CD4-positive, alpha-beta memory T cell (primary cell): ENCODE data around the gene RBM17. TPM values are rescaled to one million over a fixed set of nuclear protein-coding genes. Genes with fewer than 3 reads are reported as not detected.

ENCODE experiments used
- CTCF ChIA-PET: fragments of 350-600 bp; sonication (Branson Sonifier 250); formaldehyde crosslinking; loops from one replicate; lab custom pipeline; 2021; ENCODE audit warnings: inconsistent platforms; ENCODE audit not compliant: partially characterized antibody; lab: Charles Lee
- POLR2A ChIA-PET: fragments of 350-600 bp; sonication (Branson Sonifier 250); formaldehyde crosslinking; loops from one replicate; lab custom pipeline; 2021; ENCODE audit not compliant: partially characterized antibody; lab: Charles Lee
- DNase-seq, 5 donors: peaks; one replicate each; pipeline versions ENCODE4 v3.0.0 to v3.0.0-alpha.2; 2020 to 2022; ENCODE audit warnings: mixed read lengths in 1 of 5
- H3K27ac ChIP-seq: one replicate; pipeline ENCODE4 v1.7.0; 2013; ENCODE audit warnings: low read depth, low read length
- H3K27me3 ChIP-seq: 2 replicates; pipeline ENCODE4 v1.7.0; 2013; ENCODE audit warnings: mild to moderate bottlenecking, low read length, moderate library complexity; ENCODE audit not compliant: insufficient read depth
- H3K36me3 ChIP-seq: 2 replicates; pipeline ENCODE4 v1.7.0; 2013; ENCODE audit warnings: mild to moderate bottlenecking, low read length, moderate library complexity; ENCODE audit not compliant: insufficient read depth
- H3K4me1 ChIP-seq: 2 replicates; pipeline ENCODE4 v1.7.0; 2013; ENCODE audit warnings: mild to moderate bottlenecking, low read length, moderate library complexity; ENCODE audit not compliant: insufficient read depth
- H3K4me3 ChIP-seq, 2 donors: one replicate each; pipeline ENCODE4 v1.7.0; 2013; ENCODE audit warnings: low read length in 2 of 2, mild to moderate bottlenecking in 1 of 2
- H3K9me3 ChIP-seq, 2 donors: one replicate each; pipeline ENCODE4 v1.7.0; 2013; ENCODE audit warnings: low read length in 2 of 2, control low read depth in 1 of 2; ENCODE audit not compliant: control insufficient read depth in 1 of 2
- H3K27ac Mint-ChIP-seq, 7 donors: one replicate each; pipeline ENCODE4 v1.8.0; 2020 to 2021; ENCODE audit warnings: mixed read lengths in 7 of 7, mild to moderate bottlenecking in 6 of 7, inconsistent platforms in 3 of 7, moderate library complexity in 3 of 7
- H3K27me3 Mint-ChIP-seq, 2 donors: one replicate each; pipeline ENCODE4 v1.8.0; 2020 to 2021; ENCODE audit warnings: mixed read lengths in 2 of 2
- H3K36me3 Mint-ChIP-seq, 2 donors: one replicate each; pipeline ENCODE4 v1.8.0; 2020 to 2021; ENCODE audit warnings: mixed read lengths in 2 of 2, inconsistent platforms in 1 of 2, mild to moderate bottlenecking in 1 of 2
- H3K4me1 Mint-ChIP-seq, 4 donors: one replicate each; pipeline ENCODE4 v1.8.0; 2020 to 2021; ENCODE audit warnings: mixed read lengths in 4 of 4, mild to moderate bottlenecking in 1 of 4
- H3K4me3 Mint-ChIP-seq, 8 donors: one replicate each; pipeline ENCODE4 v1.8.0; 2020 to 2021; ENCODE audit warnings: mixed read lengths in 8 of 8, mild to moderate bottlenecking in 7 of 8, moderate library complexity in 6 of 8, inconsistent platforms in 3 of 8
- H3K9me3 Mint-ChIP-seq, 8 donors: one replicate each; pipeline ENCODE4 v1.8.0; 2020 to 2021; ENCODE audit warnings: mixed read lengths in 8 of 8, mild to moderate bottlenecking in 5 of 8, inconsistent platforms in 3 of 8, moderate library complexity in 1 of 8
- intact Hi-C: fragments of 100-400 bp; cut with micrococcal nuclease; formaldehyde crosslinking; loops from one replicate; pipeline ENCODE4 v1.15.1; 2023
- polyA plus RNA-seq, 2 donors: library from polyadenylated mRNA; unstranded; fragments of 300-500 nt; fragmentation: Illumina TruSeq; gene quantifications; one replicate each; pipeline ENCODE4 v1.2.3, GENCODE V29; 2021
- total RNA-seq, 2 experiments: library from RNA; stranded (reverse); gene quantifications; one replicate each; pipeline ENCODE4 v1.2.3, GENCODE V29; 2021

RBM17 gene
- total and polyA plus RNA-seq, 4 experiments from 2014 or later, result 46.3 to 125 (median 110) TPM

DNA sequence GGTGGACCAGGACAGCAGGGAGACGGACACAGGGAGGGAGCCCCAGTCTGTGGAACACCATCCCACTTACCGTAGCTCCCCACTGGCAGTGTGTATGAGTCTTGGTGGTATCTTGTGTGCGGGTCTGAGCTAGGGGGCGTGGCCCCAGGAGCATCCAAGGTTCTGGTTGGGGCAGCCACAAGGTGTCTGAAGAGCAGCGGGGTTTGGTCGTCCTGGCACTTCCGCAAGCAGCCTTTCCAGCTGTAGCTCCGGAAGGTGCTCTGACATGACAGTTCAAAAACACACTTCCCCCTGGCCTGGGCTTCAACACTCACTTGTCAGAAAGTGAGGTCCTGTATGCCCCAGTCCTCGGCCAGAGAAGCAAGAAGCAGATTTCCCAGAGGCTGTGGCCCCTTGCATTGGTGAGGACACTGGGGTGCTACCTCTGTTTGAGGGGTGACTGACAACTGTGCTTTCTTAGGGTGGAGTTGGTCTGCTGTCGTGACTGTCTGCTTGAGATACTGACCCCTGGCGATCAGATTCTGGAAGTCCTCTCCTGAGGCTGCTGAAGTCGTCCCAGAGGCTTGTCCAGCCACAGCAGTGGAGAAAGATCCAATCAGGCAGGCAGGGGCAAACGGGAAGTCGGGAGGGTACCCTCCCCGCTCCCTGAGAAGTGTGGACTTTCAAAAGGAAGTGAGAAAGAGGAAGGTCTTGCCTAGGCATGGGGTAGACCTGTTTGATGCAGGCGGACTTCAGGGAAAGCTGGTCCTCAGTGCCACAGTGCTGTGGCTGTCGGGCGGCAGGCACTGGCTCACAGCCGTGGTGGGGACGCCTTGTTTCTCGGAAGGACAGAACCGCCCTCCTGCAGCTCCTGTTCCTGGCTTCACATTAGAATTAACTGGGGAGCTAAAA lies 62.5 kb downstream of the RBM17 start:
- Histone ChIP-seq H3K4me3 (no peak overlapping the region), H3K9me3 (no peaks in the 10 kb centered on the region), H3K27ac (peak overlapping the region; percentile 1), H3K4me1 (peaks cover 47% of the 10 kb centered on the region), H3K36me3 (no peaks in the 10 kb centered on the region), H3K27me3 (no peaks in the 10 kb centered on the region)
- Mint-ChIP-seq H3K27ac (peak overlapping the region; percentile 86 to 93 (median 91)), H3K4me1 (peaks cover 36 to 81% (median 49%) of the 10 kb centered on the region in 4 donors), H3K36me3 (peaks cover 8 to 11% of the 10 kb centered on the region in 2 donors), H3K27me3 (no peaks in the 10 kb centered on the region), H3K4me3 (peak overlapping the region in 7 of 8 donors; percentile 36 to 75 (median 58)), H3K9me3 (no peaks in the 10 kb centered on the region)
- peak in 4 of 5 donors; percentile 46 to 64 (median 56) for DNase-seq
- ChIA-PET POLR2A (interaction anchor here (0.8 to 2.6 kb wide), 7 partner anchors 12 to 48 kb away, joined by 3 to 7 read pairs (median 4); no protein-coding TSS in a partner anchor), CTCF (interaction anchor here (0.7 to 11.8 kb wide), 27 partner anchors 9 to 258 kb away, joined by 3 to 106 read pairs (median 5); partner anchors contain the start of gene PFKFB3)
- intact Hi-C loops, result loop anchor here (1.0 to 2.0 kb wide), 2 partner anchors 42 to 249 kb away; no protein-coding TSS in a partner anchor

GRCh38 chr10:6153845-6154244 lies 65.0 kb downstream of the RBM17 start:
- peak overlapping the region in 4 of 7 donors; percentile 66 to 72 (median 68) for H3K27ac Mint-ChIP-seq
- CTCF ChIA-PET, result interaction anchor here (1.0 to 11.8 kb wide), 8 partner anchors 10 to 252 kb away, joined by 3 to 106 read pairs (median 14); no protein-coding TSS in a partner anchor
- no peak for DNase-seq
- no peak overlapping the region for H3K4me3 ChIP-seq
- no peaks in the 10 kb centered on the region for H3K27me3 Mint-ChIP-seq
- no peaks in the 10 kb centered on the region for H3K36me3 ChIP-seq
- peak overlapping the region in 1 of 8 donors; percentile 33 for H3K4me3 Mint-ChIP-seq
- no peaks in the 10 kb centered on the region for H3K9me3 Mint-ChIP-seq
- H3K4me1 ChIP-seq, result peaks cover 21% of the 10 kb centered on the region
- no peaks in the 10 kb centered on the region for H3K9me3 ChIP-seq
- intact Hi-C loops, result no loop called here
- peaks cover 7 to 8% of the 10 kb centered on the region in 2 donors for H3K36me3 Mint-ChIP-seq
- H3K27me3 ChIP-seq, result no peaks in the 10 kb centered on the region
- H3K27ac ChIP-seq, result no peak overlapping the region
- POLR2A ChIA-PET, result interaction anchor here (2.2 kb wide), 1 partner anchor 10 kb away, joined by 7 read pairs; no protein-coding TSS in a partner anchor
- H3K4me1 Mint-ChIP-seq, result peaks cover 20 to 56% (median 29%) of the 10 kb centered on the region in 4 donors

DNA sequence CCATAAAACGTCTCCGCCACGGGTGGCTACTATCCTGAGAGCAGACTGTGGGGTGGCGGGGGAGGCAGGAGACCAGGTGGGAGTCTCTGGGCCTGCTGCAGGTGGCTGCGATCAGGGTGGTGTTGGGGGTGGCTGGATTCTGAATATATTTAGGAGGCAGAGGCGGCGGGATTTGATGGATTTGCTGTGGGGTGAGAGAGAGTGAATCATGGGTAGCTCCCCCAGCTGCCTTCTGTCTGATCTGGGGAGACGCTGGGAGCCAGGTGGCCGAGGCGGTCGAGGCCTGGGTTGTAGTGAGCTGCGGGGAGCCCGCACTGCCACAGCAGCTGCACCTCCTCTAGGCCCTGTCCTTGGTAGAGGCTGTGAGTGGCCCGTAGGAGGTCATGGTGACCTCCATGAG lies 65.7 kb downstream of the RBM17 start:
- intact Hi-C loops, result no loop called here
- Histone ChIP-seq H3K36me3 (no peaks in the 10 kb centered on the region), H3K9me3 (no peaks in the 10 kb centered on the region), H3K4me1 (peaks cover 19% of the 10 kb centered on the region), H3K27me3 (no peaks in the 10 kb centered on the region), H3K27ac (no peak overlapping the region), H3K4me3 (no peak overlapping the region)
- Mint-ChIP-seq H3K36me3 (peaks cover 7 to 8% of the 10 kb centered on the region in 2 donors), H3K27me3 (no peaks in the 10 kb centered on the region), H3K4me1 (peaks cover 17 to 51% (median 24%) of the 10 kb centered on the region in 4 donors), H3K4me3 (no peak overlapping the region), H3K27ac (peak overlapping the region in 2 of 7 donors; percentile 21 to 60), H3K9me3 (no peaks in the 10 kb centered on the region)
- ChIA-PET CTCF (interaction anchor here (0.9 to 11.8 kb wide), 7 partner anchors 9 to 247 kb away, joined by 3 to 106 read pairs (median 4); no protein-coding TSS in a partner anchor), POLR2A (interaction anchor here (0.9 to 2.2 kb wide), 2 partner anchors 9 kb away, joined by 3 to 7 read pairs; no protein-coding TSS in a partner anchor)
- DNase-seq, result no peak

DNA sequence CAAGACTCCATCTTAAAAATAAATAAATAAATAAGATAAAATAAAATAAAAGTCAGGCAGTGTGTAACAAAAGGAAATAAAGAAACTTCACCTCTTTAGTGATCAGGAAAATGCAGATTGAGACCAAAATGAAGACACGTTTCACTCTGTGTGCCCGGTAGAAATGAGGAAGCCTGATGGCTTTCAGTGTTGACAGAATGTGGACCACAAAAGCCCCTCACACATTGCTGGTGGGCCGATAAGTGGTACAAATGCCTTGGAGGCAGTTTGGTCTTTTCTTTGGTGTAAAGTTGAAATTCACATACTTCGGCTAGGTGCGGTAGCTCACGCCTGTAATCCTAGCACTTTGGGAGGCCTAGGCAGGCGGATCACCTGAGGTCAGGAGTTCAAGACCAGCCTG lies 69.4 kb downstream of the RBM17 start:
- H3K27ac Mint-ChIP-seq, result peak overlapping the region in 4 of 7 donors; percentile 17 to 72 (median 45)
- Histone ChIP-seq H3K4me1 (peaks cover 15% of the 10 kb centered on the region), H3K27me3 (no peaks in the 10 kb centered on the region), H3K27ac (no peak overlapping the region), H3K36me3 (no peaks in the 10 kb centered on the region), H3K4me3 (no peak overlapping the region), H3K9me3 (no peaks in the 10 kb centered on the region)
- no peaks in the 10 kb centered on the region for H3K27me3 Mint-ChIP-seq
- no peaks in the 10 kb centered on the region for H3K9me3 Mint-ChIP-seq
- no peak for DNase-seq
- ChIA-PET CTCF (interaction anchor here (1.1 to 1.5 kb wide), 3 partner anchors 15 to 245 kb away, joined by 3 read pairs; no protein-coding TSS in a partner anchor), POLR2A (no interaction called here)
- H3K36me3 Mint-ChIP-seq, result peaks cover 1 to 3% of the 10 kb centered on the region in 2 donors
- H3K4me3 Mint-ChIP-seq, result no peak overlapping the region
- peaks cover 8 to 33% (median 21%) of the 10 kb centered on the region in 4 donors for H3K4me1 Mint-ChIP-seq
- intact Hi-C loops, result no loop called here

DNA sequence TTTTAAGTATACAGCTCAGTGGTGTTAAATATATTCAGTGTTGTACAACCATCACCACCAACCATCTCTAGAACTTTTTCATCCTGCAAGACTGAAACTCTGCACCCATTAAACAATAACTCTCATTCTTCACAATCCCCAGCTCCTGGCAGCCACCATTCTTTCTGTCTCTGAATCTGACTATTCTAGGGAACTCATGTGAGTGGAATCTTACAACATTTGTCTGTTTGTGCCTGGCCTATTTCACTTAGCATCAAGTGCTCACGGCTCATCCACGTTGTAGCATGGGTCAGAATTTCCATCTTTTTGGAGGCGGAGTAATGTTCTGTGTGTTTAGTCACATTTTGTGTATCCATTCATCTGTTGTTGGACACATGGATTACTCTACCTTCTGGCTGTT lies 73.1 kb downstream of the RBM17 start:
- Histone ChIP-seq H3K4me3 (no peak overlapping the region), H3K36me3 (no peaks in the 10 kb centered on the region), H3K27me3 (no peaks in the 10 kb centered on the region), H3K9me3 (no peaks in the 10 kb centered on the region), H3K4me1 (peaks cover 38% of the 10 kb centered on the region), H3K27ac (peak overlapping the region; percentile 89)
- DNase-seq, result no peak
- Mint-ChIP-seq H3K9me3 (no peaks in the 10 kb centered on the region), H3K36me3 (peaks cover 0 to 15% of the 10 kb centered on the region in 2 donors), H3K27me3 (no peaks in the 10 kb centered on the region), H3K4me1 (peaks cover 23 to 47% (median 38%) of the 10 kb centered on the region in 4 donors), H3K4me3 (peak overlapping the region in 2 of 8 donors; percentile 22 to 47), H3K27ac (peak overlapping the region; percentile 13 to 94 (median 87))
- POLR2A ChIA-PET, result interaction anchor here (1.0 to 2.8 kb wide), 4 partner anchors 15 to 111 kb away, joined by 3 to 49 read pairs (median 9); partner anchors contain the start of gene PFKFB3
- CTCF ChIA-PET, result interaction anchor here (0.9 to 3.0 kb wide), 5 partner anchors 10 to 239 kb away, joined by 3 to 18 read pairs (median 8); partner anchors contain the start of gene PFKFB3
- intact Hi-C loops, result loop anchor here (2.0 to 5.0 kb wide), 2 partner anchors 150 to 349 kb away; partner anchors contain the start of gene GDI2

DNA sequence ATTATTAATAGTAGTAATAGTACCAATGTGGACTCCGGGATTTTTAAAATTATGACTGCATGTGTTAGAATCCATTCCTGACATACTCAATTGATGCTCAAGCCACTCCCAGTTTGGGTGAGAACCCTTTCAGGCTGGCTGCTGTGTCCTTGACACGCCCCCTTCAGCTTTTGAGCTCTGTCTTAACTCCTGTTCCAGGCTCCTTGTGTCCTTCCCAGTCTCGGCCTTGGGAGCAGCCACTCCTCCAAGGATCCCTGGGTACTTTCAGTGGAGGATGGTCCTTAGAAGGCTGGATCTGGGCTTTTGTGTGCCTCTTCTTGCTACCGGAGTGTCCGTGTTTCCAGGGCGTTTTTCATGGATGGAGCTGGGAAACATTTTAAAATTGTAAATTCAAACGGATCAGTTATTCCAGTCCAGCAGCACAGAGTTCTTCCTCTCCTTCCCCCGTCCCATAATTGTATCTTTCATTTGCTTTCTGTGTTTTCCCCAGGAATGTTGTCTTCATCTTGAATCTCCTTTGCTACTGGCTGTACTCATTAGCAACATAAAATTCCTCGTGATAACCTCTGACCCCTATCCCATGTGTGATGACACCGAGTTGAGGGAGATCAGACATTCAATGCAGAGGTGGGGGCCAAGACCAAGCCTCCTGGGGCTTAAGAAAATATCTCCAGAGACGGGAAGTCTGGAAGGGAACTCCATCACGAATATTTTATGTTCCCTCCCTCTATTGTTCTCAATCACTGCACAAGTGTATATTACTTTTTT lies 73.9 kb downstream of the RBM17 start:
- H3K4me1 Mint-ChIP-seq, result peaks cover 27 to 56% (median 43%) of the 10 kb centered on the region in 4 donors
- DNase-seq, result no peak
- CTCF ChIA-PET, result interaction anchor here (0.9 to 3.0 kb wide), 10 partner anchors 10 to 247 kb away, joined by 3 to 18 read pairs (median 4); partner anchors contain the start of gene PFKFB3
- H3K27ac Mint-ChIP-seq, result peak overlapping the region; percentile 82 to 94 (median 90)
- H3K27me3 Mint-ChIP-seq, result no peaks in the 10 kb centered on the region
- H3K27ac ChIP-seq, result peak overlapping the region; percentile 89
- H3K27me3 ChIP-seq, result no peaks in the 10 kb centered on the region
- H3K4me3 Mint-ChIP-seq, result peak overlapping the region; percentile 58 to 79 (median 74)
- POLR2A ChIA-PET, result interaction anchor here (0.9 to 2.8 kb wide), 18 partner anchors 9 to 247 kb away, joined by 3 to 49 read pairs (median 6); partner anchors contain the start of gene PFKFB3
- peaks cover 47% of the 10 kb centered on the region for H3K4me1 ChIP-seq
- intact Hi-C loops, result loop anchor here (1.0 to 5.0 kb wide), 5 partner anchors 11 to 350 kb away; partner anchors contain the start of genes GDI2 and PFKFB3
- H3K9me3 ChIP-seq, result no peaks in the 10 kb centered on the region
- peaks cover 0 to 22% of the 10 kb centered on the region in 2 donors for H3K36me3 Mint-ChIP-seq
- H3K9me3 Mint-ChIP-seq, result no peaks in the 10 kb centered on the region
- H3K36me3 ChIP-seq, result no peaks in the 10 kb centered on the region
- H3K4me3 ChIP-seq, result peak overlapping the region in 1 of 2 donors; percentile 77
